Type B pancreatic cell (in vitro differentiated cells): Measurements from ENCODE around the gene HMCN2. TPM values are rescaled to one million over a fixed set of nuclear protein-coding genes. Genes with fewer than 3 reads are reported as not detected.

Experiments used
- DNase-seq: peaks from one replicate; pipeline ENCODE4 v3.0.0; 2021; ENCODE audit warnings: mixed read lengths; ENCODE audit not compliant: unreplicated experiment; ENCODE audit errors: extremely low spot score
- H3K27ac Mint-ChIP-seq: 2 replicates; pipeline ENCODE4 v1.8.0; 2021; ENCODE audit warnings: mild to moderate bottlenecking, mixed read lengths
- H3K27me3 Mint-ChIP-seq: 2 replicates; pipeline ENCODE4 v1.8.0; 2021; ENCODE audit warnings: mixed read lengths
- H3K36me3 Mint-ChIP-seq: 2 replicates; pipeline ENCODE4 v1.8.0; 2021; ENCODE audit warnings: mixed read lengths
- H3K4me1 Mint-ChIP-seq: one replicate; pipeline ENCODE4 v1.8.0; 2021; ENCODE audit warnings: mixed read lengths; ENCODE audit not compliant: unreplicated experiment
- H3K4me3 Mint-ChIP-seq: 2 replicates; pipeline ENCODE4 v1.8.0; 2021; ENCODE audit warnings: mild to moderate bottlenecking, mixed read lengths
- H3K9me3 Mint-ChIP-seq: 2 replicates; pipeline ENCODE4 v1.8.0; 2021; ENCODE audit warnings: mixed read lengths
- total RNA-seq: library from RNA; stranded (reverse); gene quantifications from 2 replicates; pipeline ENCODE4 v1.2.1, GENCODE V29; 2021; ENCODE audit warnings: low replicate concordance
- TF ChIP-seq, protein P1 (sequence below): fragments of 200-600 bp; sonication (generic); conservative IDR thresholded peaks from 2 replicates; pipeline ENCODE4 v1.5.0; 2021; ENCODE audit warnings: antibody characterized with exemption, mild to moderate bottlenecking

Gene HMCN2
- total RNA-seq, 1 donor from 2014 or later: 0.12 TPM

DNA sequence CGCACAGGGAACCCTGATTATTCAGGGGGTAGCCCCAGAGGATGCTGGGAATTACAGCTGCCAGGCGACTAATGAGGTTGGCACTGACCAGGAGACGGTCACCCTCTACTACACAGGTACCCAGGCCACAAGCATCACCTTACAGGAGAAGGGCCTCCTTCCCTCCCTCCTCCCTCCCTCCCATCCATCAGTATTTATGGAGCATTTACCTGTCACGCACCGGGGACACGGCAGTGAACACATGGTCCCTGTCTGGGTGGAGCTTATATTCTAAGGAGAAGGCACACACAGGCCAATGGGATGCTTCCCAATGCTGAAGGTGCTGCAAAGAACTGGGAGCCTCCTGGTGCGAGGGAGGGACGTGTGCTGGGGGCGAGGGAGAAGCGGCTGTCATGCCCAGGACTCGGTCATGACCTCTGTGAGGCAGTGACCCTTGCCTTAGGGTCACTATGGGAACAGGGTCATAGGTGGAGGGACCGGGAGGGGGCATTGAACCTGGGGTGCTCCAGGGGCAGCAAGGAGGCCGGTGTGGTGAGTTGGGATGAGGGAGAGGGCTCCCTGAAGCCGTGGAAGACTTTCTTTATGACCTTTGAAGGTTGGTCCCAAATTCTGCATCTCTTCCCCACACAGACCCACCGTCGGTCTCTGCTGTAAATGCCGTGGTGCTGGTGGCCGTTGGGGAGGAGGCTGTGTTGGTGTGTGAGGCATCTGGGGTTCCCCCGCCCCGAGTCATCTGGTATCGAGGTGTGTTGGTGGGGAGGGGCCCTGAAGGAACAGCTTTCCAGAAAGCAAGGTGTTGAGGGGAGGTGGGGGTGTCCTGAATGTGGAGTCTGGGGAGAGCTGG is 41.5 kb downstream of the HMCN2 start:
- peaks cover 8% of the 10 kb centered on the region for H3K4me1 Mint-ChIP-seq
- peaks cover 5% of the 10 kb centered on the region for H3K27me3 Mint-ChIP-seq
- H3K4me3 Mint-ChIP-seq: no peak overlapping the region
- no peaks in the 10 kb centered on the region for H3K9me3 Mint-ChIP-seq
- H3K36me3 Mint-ChIP-seq: no peaks in the 10 kb centered on the region
- TF ChIP-seq, protein P1, sequence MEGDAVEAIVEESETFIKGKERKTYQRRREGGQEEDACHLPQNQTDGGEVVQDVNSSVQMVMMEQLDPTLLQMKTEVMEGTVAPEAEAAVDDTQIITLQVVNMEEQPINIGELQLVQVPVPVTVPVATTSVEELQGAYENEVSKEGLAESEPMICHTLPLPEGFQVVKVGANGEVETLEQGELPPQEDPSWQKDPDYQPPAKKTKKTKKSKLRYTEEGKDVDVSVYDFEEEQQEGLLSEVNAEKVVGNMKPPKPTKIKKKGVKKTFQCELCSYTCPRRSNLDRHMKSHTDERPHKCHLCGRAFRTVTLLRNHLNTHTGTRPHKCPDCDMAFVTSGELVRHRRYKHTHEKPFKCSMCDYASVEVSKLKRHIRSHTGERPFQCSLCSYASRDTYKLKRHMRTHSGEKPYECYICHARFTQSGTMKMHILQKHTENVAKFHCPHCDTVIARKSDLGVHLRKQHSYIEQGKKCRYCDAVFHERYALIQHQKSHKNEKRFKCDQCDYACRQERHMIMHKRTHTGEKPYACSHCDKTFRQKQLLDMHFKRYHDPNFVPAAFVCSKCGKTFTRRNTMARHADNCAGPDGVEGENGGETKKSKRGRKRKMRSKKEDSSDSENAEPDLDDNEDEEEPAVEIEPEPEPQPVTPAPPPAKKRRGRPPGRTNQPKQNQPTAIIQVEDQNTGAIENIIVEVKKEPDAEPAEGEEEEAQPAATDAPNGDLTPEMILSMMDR: no peak
- DNase-seq: no peak
- H3K27ac Mint-ChIP-seq: no peak overlapping the region

DNA sequence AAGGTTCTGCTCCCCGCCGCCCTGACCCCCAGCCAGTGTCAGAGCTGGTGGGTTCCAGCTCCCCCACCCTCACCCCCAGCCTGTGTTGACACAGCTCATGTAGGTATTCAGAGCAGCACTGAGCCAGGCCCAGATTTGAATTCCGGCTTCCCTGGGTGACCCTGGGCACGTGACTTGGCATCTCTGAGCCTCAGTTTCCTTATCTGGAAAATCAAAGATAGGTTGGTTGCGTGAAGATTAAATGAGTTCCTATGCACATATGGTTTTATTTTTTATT is 42.0 kb downstream of the HMCN2 start:
- H3K9me3 Mint-ChIP-seq: no peaks in the 10 kb centered on the region
- TF ChIP-seq, protein P1: no peak
- peaks cover 8% of the 10 kb centered on the region for H3K4me1 Mint-ChIP-seq
- no peak overlapping the region for H3K27ac Mint-ChIP-seq
- no peaks in the 10 kb centered on the region for H3K36me3 Mint-ChIP-seq
- no peak for DNase-seq
- H3K27me3 Mint-ChIP-seq: peaks cover 5% of the 10 kb centered on the region
- H3K4me3 Mint-ChIP-seq: no peak overlapping the region

DNA sequence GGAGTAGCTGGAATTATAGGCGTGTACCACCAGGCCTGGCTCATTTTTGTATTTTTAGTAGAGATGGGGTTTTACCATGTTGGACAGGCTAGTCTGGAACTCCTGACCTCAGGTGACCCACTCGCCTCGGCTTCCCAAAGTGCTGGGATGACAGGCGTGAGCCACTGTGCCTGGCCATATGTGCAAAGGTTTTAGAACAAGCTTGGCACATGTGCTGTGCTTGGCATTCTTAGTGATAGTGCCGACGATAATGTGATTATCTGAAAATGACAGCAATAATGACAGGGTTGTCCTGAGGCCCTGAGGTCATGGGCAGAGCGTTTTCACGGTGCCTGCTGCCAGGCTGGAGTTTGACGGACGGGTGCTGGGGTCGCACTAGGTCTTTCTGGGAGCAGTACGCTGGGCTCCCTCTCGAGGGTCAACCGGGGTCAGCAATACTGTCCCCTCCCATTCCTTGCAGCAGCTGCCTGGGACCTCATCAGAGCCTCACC is 42.6 kb downstream of the HMCN2 start:
- TF ChIP-seq, protein P1: no peak
- no peaks in the 10 kb centered on the region for H3K36me3 Mint-ChIP-seq
- H3K27ac Mint-ChIP-seq: no peak overlapping the region
- H3K4me3 Mint-ChIP-seq: no peak overlapping the region
- DNase-seq: no peak
- H3K4me1 Mint-ChIP-seq: peaks cover 8% of the 10 kb centered on the region
- no peaks in the 10 kb centered on the region for H3K9me3 Mint-ChIP-seq
- peaks cover 5% of the 10 kb centered on the region for H3K27me3 Mint-ChIP-seq

DNA sequence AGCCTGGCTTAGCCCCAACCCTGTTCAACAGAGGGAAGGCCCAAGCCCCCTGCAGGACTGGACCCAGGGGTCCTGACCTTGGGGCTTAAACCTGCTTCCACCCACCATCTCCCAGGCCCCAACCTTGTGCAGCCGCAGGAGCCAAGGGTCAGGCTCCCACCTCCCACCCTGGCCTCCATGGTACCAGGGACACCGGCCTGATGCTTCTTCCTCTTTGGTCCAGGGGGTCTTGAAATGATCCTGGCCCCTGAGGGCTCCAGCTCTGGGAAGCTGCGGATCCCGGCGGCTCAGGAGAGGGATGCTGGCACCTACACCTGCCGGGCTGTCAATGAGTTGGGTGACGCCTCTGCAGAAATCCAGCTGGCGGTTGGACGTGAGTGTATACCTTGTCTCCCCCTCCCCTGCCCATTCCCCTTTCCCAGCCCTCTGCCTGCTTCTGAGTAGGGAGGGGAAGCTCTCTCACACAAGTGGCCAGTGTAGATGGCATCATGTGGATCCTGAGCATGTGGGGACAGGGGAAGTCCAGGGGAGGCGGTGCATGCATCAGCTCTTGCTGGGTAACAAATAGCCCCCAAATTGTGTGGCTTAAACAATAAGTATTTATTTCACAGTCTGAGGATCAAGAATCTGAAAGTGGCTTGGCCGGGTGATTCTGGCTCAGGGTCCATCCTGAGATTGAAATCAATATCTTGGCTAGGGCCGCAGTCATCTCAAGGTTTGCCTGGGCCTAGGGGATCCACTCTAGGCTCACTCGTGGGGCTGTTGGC is 44.3 kb downstream of the HMCN2 start:
- no peak for DNase-seq
- TF ChIP-seq, protein P1: no peak
- no peak overlapping the region for H3K27ac Mint-ChIP-seq
- no peaks in the 10 kb centered on the region for H3K9me3 Mint-ChIP-seq
- H3K27me3 Mint-ChIP-seq: no peaks in the 10 kb centered on the region
- no peaks in the 10 kb centered on the region for H3K36me3 Mint-ChIP-seq
- peaks cover 4% of the 10 kb centered on the region for H3K4me1 Mint-ChIP-seq
- no peak overlapping the region for H3K4me3 Mint-ChIP-seq

DNA sequence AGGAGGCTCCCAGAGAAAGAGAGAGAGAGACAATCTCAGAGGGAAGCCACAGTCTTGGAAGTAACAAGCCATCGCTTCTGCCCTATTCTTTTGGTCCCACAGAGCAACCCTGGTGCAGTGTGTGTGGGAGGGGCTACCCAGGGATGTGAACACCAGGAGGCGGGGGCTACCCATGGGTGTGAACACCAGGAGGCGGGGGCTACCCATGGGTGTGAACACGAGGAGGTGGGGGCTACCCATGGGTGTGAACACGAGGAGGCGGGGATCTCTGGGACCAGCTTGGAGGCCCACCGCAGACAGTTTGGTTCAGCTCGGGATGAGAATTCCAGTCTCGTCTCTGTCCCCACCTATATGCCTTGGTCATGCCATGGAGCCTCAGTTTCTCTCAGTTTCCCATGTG is 44.9 kb downstream of the HMCN2 start:
- H3K4me3 Mint-ChIP-seq: no peak overlapping the region
- TF ChIP-seq, protein P1: no peak
- no peaks in the 10 kb centered on the region for H3K36me3 Mint-ChIP-seq
- H3K4me1 Mint-ChIP-seq: peaks cover 4% of the 10 kb centered on the region
- no peaks in the 10 kb centered on the region for H3K27me3 Mint-ChIP-seq
- H3K9me3 Mint-ChIP-seq: no peaks in the 10 kb centered on the region
- no peak overlapping the region for H3K27ac Mint-ChIP-seq
- DNase-seq: no peak
